ENCODE data around the gene PLA2G2F.

GRCh38 chr1:20114021-20114648 is 25.0 kb upstream of the PLA2G2F start:
- TF ChIP-seq CTCF (IDR thresholded peaks at IDR 0.05; ENCODE audit: insufficient read depth, low read length) (no peak), POLR2AphosphoS5 (IDR thresholded peaks at IDR 0.05; ENCODE audit: low read depth) (no peak)

Measured in HL-60 (cell line).